8988T (cell line): ENCODE data around the gene RMDN3.

Source experiments
- DNase-seq: peaks from one replicate; pipeline ENCODE4 v3.0.0; 2011

Gene RMDN3

GRCh38 chr15:40754883-40755811, at the start of gene RMDN3:
RMDN3 (minus strand) TSS chr15:40755254; CDS start chr15:40754783, 471 bp downstream.
- no peak for DNase-seq

DNA sequence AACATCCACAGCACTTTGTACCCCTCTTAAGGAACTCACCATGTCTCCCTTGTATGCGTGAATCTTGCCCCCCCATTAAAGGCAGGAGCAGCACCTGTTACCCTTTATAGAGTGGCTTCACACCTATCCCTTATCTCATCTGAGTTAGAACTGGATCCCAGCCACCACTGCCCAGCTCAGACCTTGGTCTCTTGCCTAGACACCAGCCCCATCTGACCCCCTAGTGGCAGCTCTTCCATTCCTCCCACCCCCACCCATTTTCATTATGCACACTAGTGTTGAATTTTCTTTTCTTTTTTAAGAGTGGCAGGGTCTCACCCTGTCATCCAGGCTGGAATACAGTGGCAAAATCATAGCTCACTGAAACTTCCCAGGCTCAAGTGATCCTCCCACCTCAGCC, 48.6 kb upstream of the RMDN3 start:
- no peak for DNase-seq

GRCh38 chr15:40803076-40803475, 48.0 kb upstream of the RMDN3 start:
- no peak for DNase-seq

GRCh38 chr15:40799523-40799922, 44.5 kb upstream of the RMDN3 start:
- no peak for DNase-seq

GRCh38 chr15:40796512-40796911, 41.5 kb upstream of the RMDN3 start:
- no peak for DNase-seq

DNA sequence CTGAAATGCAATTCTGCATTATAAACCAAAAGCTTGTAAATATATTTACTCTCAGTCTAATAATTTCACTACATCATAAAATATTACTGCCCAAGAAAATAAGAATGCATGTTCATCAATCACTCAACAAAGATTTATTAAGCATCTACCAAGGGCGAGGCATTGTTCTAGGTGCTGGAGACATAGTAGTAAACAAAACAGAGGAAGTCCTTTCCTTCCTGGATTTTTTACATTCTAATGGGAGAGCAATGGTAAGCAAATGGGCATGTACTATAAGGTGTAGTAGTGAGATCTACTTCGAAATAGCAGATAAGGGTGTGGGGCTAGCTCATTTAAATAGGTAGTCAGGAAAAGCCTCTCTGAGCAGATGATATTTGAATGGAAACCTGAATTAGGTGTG, 41.0 kb upstream of the RMDN3 start:
- DNase-seq: no peak

GRCh38 chr15:40793216-40793989, 38.3 kb upstream of the RMDN3 start:
- no peak for DNase-seq

GRCh38 chr15:40792394-40792793, 37.3 kb upstream of the RMDN3 start:
- no peak for DNase-seq

DNA sequence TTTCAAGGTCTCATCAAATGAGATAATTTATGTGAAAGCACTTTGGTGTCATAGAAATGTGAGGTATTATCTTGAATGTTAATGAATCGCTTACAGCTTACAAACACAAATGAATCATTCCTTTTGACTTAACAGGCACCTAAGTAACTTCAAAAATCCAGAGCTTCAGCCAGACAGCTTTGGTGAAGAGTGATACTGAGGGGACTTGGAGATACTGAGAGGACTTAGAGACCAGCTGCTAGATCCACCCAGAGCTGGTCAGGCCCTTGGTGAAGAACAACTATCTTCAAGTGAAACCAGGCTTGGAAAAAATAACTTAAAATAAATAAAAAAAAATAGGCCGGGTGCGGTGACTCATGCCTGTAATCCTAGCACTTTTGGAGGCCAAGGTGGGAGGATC, 35.7 kb upstream of the RMDN3 start:
- no peak for DNase-seq

- DNase-seq: no peak
These were observed 34.9 kb upstream of the RMDN3 start for GRCh38 chr15:40789999-40790398.

DNA sequence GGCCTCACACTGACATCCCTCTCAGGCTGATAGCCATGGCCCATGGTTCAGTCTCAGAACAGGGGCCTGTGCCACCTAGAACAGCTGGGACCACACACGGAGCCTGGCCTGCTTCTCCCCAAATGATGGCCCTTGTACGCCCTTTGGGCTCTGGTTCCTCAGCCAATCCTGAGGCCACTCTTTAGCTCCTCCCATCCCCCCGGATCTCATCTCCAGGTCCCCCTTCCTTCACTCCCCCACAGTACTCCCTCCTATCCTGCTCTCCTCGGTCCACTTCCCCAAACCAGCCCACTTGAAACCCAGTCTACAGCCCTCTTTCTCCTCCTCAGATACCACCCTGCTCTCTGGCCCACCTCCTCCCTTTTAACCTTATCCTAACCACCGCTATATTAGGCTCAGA, 34.1 kb upstream of the RMDN3 start:
- no peak for DNase-seq

DNA sequence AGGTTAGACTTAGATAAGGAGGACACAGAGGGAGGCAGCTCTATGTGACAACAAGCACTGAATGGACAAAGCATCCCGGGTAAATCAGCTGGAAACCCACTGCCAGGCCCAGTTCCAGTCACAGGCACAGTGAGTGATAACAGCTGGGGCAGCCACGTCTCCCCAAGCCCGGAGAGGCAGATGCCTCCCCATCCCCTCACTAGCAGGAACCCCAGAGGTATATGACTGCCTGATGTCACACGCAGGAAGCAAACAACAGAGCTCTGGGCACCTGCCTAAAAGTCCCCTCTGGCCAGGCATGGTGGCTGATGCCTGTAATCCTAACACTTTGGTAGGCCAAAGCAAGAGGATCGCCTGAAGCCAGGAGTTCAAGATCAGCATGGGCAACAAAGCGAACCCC, 32.9 kb upstream of the RMDN3 start:
- no peak for DNase-seq

GRCh38 chr15:40787344-40787841, 32.3 kb upstream of the RMDN3 start:
- DNase-seq: no peak

GRCh38 chr15:40785814-40786213, 30.8 kb upstream of the RMDN3 start:
- no peak for DNase-seq

GRCh38 chr15:40785164-40785563, 30.1 kb upstream of the RMDN3 start:
- no peak for DNase-seq

DNA sequence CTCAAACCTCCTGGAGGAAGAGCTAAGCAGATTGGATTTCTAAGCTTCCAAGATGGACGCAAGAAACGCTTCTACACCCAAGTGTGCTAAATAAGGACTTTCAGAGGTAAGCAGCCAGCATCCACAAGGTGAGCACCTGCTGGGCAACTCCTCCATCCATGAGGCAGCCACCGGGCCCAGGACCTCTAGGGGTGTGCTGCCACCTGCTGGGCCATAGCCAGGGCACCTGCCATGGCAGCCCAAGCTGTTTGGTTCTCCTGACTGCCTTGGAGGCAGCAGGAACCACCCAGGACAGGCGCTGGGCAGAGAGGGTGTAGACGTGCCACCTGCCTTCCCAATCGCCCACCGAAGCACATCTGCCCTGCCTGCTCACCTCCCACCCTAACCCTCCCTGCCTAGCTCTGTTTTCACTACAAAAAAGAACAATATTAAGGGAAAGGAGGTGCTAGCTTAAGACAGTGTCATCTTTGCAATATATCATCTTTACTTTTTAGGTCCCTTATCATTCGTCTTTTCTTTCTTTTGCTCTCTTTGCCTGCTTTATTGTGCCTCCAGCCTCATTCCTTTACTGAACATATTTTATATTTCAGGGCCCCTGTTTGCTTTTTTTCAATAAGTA, 27.7 kb upstream of the RMDN3 start:
- no peak for DNase-seq

DNA sequence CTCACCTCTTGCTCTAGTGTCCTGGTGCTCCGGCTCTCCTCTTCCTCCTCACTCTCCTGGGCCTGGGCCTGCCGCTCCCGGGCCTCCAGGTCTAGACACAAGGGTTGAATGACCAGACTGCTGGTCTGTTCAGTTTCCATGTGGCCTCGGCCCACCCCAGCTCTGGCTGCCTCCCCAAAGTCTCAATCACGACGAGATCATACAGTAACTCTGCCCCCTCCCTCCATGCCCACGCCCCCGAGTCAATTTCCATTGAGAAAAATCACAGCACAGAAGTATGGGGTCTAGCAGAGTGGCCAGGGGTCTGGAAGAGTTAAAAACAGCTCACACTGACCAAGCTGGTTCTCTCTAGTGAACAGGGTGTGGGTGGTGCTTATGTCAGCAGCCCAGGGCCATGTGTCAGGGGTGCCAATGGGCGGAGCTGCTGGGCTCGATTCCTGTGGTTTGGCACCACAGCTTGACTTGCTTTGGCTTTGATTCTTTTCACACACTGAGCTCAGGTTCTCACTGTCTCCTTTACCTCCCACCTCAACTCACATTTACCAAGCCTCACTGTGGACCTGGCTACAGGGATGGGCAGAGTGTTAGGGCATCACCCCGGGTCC, 21.6 kb upstream of the RMDN3 start:
- no peak for DNase-seq

- no peak for DNase-seq
These were observed 20.9 kb upstream of the RMDN3 start for GRCh38 chr15:40775740-40776536.

GRCh38 chr15:40775007-40775406, 20.0 kb upstream of the RMDN3 start:
- no peak for DNase-seq

DNA sequence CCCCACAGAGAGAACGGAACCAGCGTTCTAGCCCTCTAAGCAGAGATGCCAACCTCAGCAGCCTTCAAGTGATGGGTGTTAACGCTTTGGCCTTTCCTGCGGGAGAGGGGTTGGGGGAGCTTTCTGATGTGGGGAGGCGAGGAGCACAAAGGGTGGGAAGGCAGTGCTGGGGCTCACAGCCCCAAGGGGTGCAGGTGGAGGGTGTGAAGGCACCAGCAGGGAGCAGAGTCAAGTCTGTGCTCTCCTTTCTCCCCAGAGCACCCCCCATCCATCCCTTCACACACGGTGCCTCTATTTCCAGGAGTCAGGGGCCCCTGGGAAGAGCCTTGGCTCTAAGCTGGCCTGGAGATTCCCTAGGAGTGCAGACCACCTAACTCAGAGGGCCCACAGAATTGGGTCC, 18.8 kb upstream of the RMDN3 start:
- DNase-seq: no peak

GRCh38 chr15:40773496-40773895, 18.4 kb upstream of the RMDN3 start:
- no peak for DNase-seq

- no peak for DNase-seq
These were observed 17.0 kb upstream of the RMDN3 start for GRCh38 chr15:40772014-40772413.
